Mammary epithelial cell (primary cell): Measurements from ENCODE around the gene TRIM33.

Experiments
- CTCF ChIP-seq, 2 donors: IDR thresholded peaks in 1 of 2; conservative IDR thresholded peaks in 1 of 2; 2 replicates each; pipeline ENCODE4 v1.5.1; 2011 to 2012; ENCODE audit warnings: inconsistent platforms in 2 of 2, low read length in 2 of 2, mild to moderate bottlenecking in 2 of 2, control low read depth in 1 of 2, low read depth in 1 of 2; ENCODE audit not compliant: insufficient read depth in 1 of 2; ENCODE audit errors: extremely low read depth in 1 of 2
- EZH2 ChIP-seq: IDR thresholded peaks from 2 replicates; pipeline ENCODE4 v1.6.1; 2012; ENCODE audit warnings: low read length, inconsistent platforms, borderline replicate concordance

GRCh38 chr1:114387010-114387360 is 124.0 kb downstream of the TRIM33 start:
- no peak for TF ChIP-seq CTCF (conservative IDR thresholded peaks at IDR 0.05 in 1 of 2, IDR thresholded peaks at IDR 0.05 in 1 of 2; ENCODE audit: extremely low read depth in 1 of 2, insufficient read depth in 1 of 2, low read depth in 1 of 2, low read length in 2 of 2)
- no peak for TF ChIP-seq EZH2
